ENCODE measurements around the gene ACAP3. TPM values are rescaled to one million over a fixed set of nuclear protein-coding genes. Genes with fewer than 3 reads are reported as not detected.

The ACAP3 gene
- total and polyA plus RNA-seq, 2 of the 4 experiments (the other 2 are of a cell fraction) = 13.3 to 58.2 TPM

- TF ChIP-seq MXI1 (IDR thresholded peaks at IDR 0.05; ENCODE audit: borderline replicate concordance, low read depth, low read length) = no peak
- TF ChIP-seq CHD1 (IDR thresholded peaks at IDR 0.05; ENCODE audit: low read depth, low read length) = no peak
- no peak for TF ChIP-seq SMC3 (IDR thresholded peaks at IDR 0.05; ENCODE audit: low read depth, low read length)
- TF ChIP-seq RFX5 (IDR thresholded peaks at IDR 0.05; ENCODE audit: low read depth, low read length) = no peak
- TF ChIP-seq RCOR1 (IDR thresholded peaks at IDR 0.05; ENCODE audit: insufficient replicate concordance, low read length) = no peak
- no peak for TF ChIP-seq ELK1 (IDR thresholded peaks at IDR 0.05; ENCODE audit: borderline replicate concordance, low read depth, low read length)
- TF ChIP-seq USF2 (IDR thresholded peaks at IDR 0.05; ENCODE audit: low read depth, low read length) = no peak
- no peak for TF ChIP-seq MAZ (IDR thresholded peaks at IDR 0.05; ENCODE audit: borderline replicate concordance, low read depth, low read length)
- TF ChIP-seq NFE2L2 (IDR thresholded peaks at IDR 0.05; ENCODE audit: low read depth, low read length) = no peak
- no peak for TF ChIP-seq FOS (IDR thresholded peaks at IDR 0.05; ENCODE audit: low read depth, low read length)
- TF ChIP-seq BHLHE40 (IDR thresholded peaks at IDR 0.05; ENCODE audit: low read depth, low read length) = no peak
- TF ChIP-seq POLR2A (IDR thresholded peaks at IDR 0.05; ENCODE audit: low read depth, low read length) = no peak
- TF ChIP-seq CTCF (conservative IDR thresholded peaks at IDR 0.05; ENCODE audit: low read depth, low read length) = no peak
- TF ChIP-seq CEBPB (IDR thresholded peaks at IDR 0.05; ENCODE audit: low read depth, low read length) = no peak
- no peak for TF ChIP-seq MAFK (IDR thresholded peaks at IDR 0.05; ENCODE audit: low read depth, low read length)
- TF ChIP-seq RAD21 (IDR thresholded peaks at IDR 0.05; ENCODE audit: low read length) = no peak
- no peak overlapping the region for H3K27ac ChIP-seq (ENCODE audit: insufficient read depth, low read length)
- no peak overlapping the region for H3K9ac ChIP-seq (ENCODE audit: low read depth, low read length)
- H2AFZ ChIP-seq (replicated peaks; ENCODE audit: low read length, poor library complexity) = no peak overlapping the region
- H2BK5ac ChIP-seq (ENCODE audit: low read depth, low read length, poor library complexity, severe bottlenecking) = no peak overlapping the region
- ChIA-PET POLR2A (ENCODE audit: unreplicated experiment) (no interaction called here), CTCF (no interaction called here)
- peaks cover 12% of the 10 kb centered on the region for H3K36me3 ChIP-seq (ENCODE audit: control insufficient read depth, insufficient read depth, low read length)
- H4K91ac ChIP-seq (ENCODE audit: insufficient read depth, low read depth, low read length) = no peak overlapping the region
- in situ Hi-C loops (cut with MboI; ENCODE audit: low sequenced_read_pairs) = no loop called here
- no peak overlapping the region for H2BK15ac ChIP-seq (ENCODE audit: low read depth, low read length)
- no peak overlapping the region for H2AK5ac ChIP-seq (ENCODE audit: low read depth, low read length)
- no peaks in the 10 kb centered on the region for H3K9me3 ChIP-seq (ENCODE audit: control insufficient read depth, insufficient read depth, low read length)
- no peak for DNase-seq
- dilution Hi-C loops (cut with HindIII; ENCODE audit: low sequenced_read_pairs, unreplicated experiment) = no loop called here
- H3K27me3 ChIP-seq (ENCODE audit: control insufficient read depth, insufficient read depth, low read length) = no peaks in the 10 kb centered on the region
- no peak overlapping the region for H3K18ac ChIP-seq (ENCODE audit: low read depth, low read length)
- no peak overlapping the region for H3K56ac ChIP-seq (ENCODE audit: extremely low read depth, insufficient read depth, low read length)
- no TSS peak for BruUV-seq (replicated peaks)
- peaks cover 9% of the 10 kb centered on the region for H3K9me1 ChIP-seq (ENCODE audit: insufficient read depth, low read length)
- H3K79me1 ChIP-seq (ENCODE audit: low read depth in 1 of 2, low read length in 2 of 2) = peaks cover 7 to 11% of the 10 kb centered on the region in 2 experiments; a peak in 2 of 4 replicates
- no peak overlapping the region for H3K23ac ChIP-seq (ENCODE audit: low read depth, low read length)
- H4K8ac ChIP-seq (ENCODE audit: low read depth in 2 of 2, low read length in 2 of 2) = no peak overlapping the region
- H4K20me1 ChIP-seq (ENCODE audit: insufficient read depth, low read length) = peaks cover 19% of the 10 kb centered on the region
- no peak overlapping the region for H3K4me2 ChIP-seq (ENCODE audit: low read depth, low read length)
- no peak overlapping the region for H2BK120ac ChIP-seq (ENCODE audit: low read depth, low read length)
- intact Hi-C loops (cut with micrococcal nuclease) = no loop called here
- no peak for ATAC-seq (ENCODE audit: low read depth)
- no peak overlapping the region for H3K4me3 ChIP-seq (ENCODE audit: insufficient read depth, low read depth, low read length)
- 90% methylated on average over 30 of the region's 57 CpGs; no CpG with 5 or more reads in 1 of the 2 experiments for WGBS, 2 experiments (ENCODE audit: extremely low coverage in 2 of 2, insufficient read length in 1 of 2)
- no peak overlapping the region for H4K5ac ChIP-seq (ENCODE audit: low read depth, low read length)
- no peak overlapping the region for H2BK20ac ChIP-seq (ENCODE audit: low read depth, low read length)
- H3K14ac ChIP-seq (replicated peaks; ENCODE audit: low read depth, low read length) = no peak overlapping the region
- peak overlapping the region; percentile 55 for H2AK9ac ChIP-seq (replicated peaks; ENCODE audit: low read depth, low read length, poor library complexity)
- no peak overlapping the region for H3K4ac ChIP-seq (ENCODE audit: low read depth, low read length)
- H3K4me1 ChIP-seq (ENCODE audit: control insufficient read depth, insufficient read depth, low read length) = no peaks in the 10 kb centered on the region
Measured at GRCh38 chr1:1332031-1332755, 24.5 kb upstream of the ACAP3 start.
